ENCODE measurements around the gene AATK. TPM values are rescaled to one million over a fixed set of nuclear protein-coding genes. Genes with fewer than 3 reads are reported as not detected.

Gene AATK
- total and polyA plus RNA-seq, 3 experiments from 2014 or later = 0.29 to 0.55 TPM; not detected in 1

GRCh38 chr17:81095383-81095762 is 70.6 kb downstream of the AATK start:
- Mint-ChIP-seq H3K9me3 (peaks cover 0 to 2% (median 0%) of the 10 kb centered on the region in 5 donors), H3K36me3 (no peaks in the 10 kb centered on the region), H3K4me1 (peaks cover 27 to 62% (median 41%) of the 10 kb centered on the region in 3 donors), H3K4me3 (peak overlapping the region; percentile 30 to 88 (median 74)), H3K27ac (peak overlapping the region in 7 of 8 donors; percentile 79 to 98 (median 93)), H3K27me3 (peaks cover 0 to 3% of the 10 kb centered on the region in 2 donors)
- no peaks in the 10 kb centered on the region for H3K27me3 ChIP-seq (ENCODE audit: insufficient read depth, low read length, poor library complexity, severe bottlenecking)
- DNase-seq = peak in 4 of 5 donors; percentile 21 to 68 (median 32)
- peak overlapping the region; percentile 76 for H3K27ac ChIP-seq (ENCODE audit: low read depth, low read length)
- no peaks in the 10 kb centered on the region for H3K9me3 ChIP-seq (ENCODE audit: low read length)
- no peaks in the 10 kb centered on the region for H3K36me3 ChIP-seq (ENCODE audit: insufficient read depth, low read length)
- peak overlapping the region; percentile 43 for H3K4me3 ChIP-seq (ENCODE audit: low read length)
- ChIA-PET POLR2A (interaction anchor here (1.4 kb wide), 1 partner anchor 60 kb away, joined by 5 read pairs; no protein-coding TSS in a partner anchor), CTCF (interaction anchor here (1.0 to 2.5 kb wide), 4 partner anchors 59 to 77 kb away, joined by 3 to 11 read pairs (median 6); no protein-coding TSS in a partner anchor)
- H3K4me1 ChIP-seq (ENCODE audit: insufficient read depth, low read length) = peaks cover 51% of the 10 kb centered on the region

- H3K4me3 ChIP-seq (ENCODE audit: low read length) = peak overlapping the region; percentile 47
- peaks cover 0 to 2% of the 10 kb centered on the region in 2 donors for H3K27me3 Mint-ChIP-seq
- H3K4me1 ChIP-seq (ENCODE audit: insufficient read depth, low read length) = peaks cover 51% of the 10 kb centered on the region
Measured at GRCh38 chr17:81094509-81095382, 71.3 kb downstream of the AATK start.

GRCh38 chr17:81093619-81094508 is 72.2 kb downstream of the AATK start:
- no peaks in the 10 kb centered on the region for H3K9me3 ChIP-seq (ENCODE audit: low read length)
- Mint-ChIP-seq H3K4me1 (peaks cover 27 to 65% (median 41%) of the 10 kb centered on the region in 3 donors), H3K27me3 (peaks cover 0 to 2% of the 10 kb centered on the region in 2 donors), H3K36me3 (no peaks in the 10 kb centered on the region), H3K4me3 (peak overlapping the region in 4 of 7 donors; percentile 55 to 78 (median 74)), H3K27ac (peak overlapping the region; percentile 79 to 98 (median 92)), H3K9me3 (peaks cover 0 to 2% (median 0%) of the 10 kb centered on the region in 5 donors)
- ChIA-PET POLR2A (no interaction called here), CTCF (interaction anchor here (1.1 to 2.5 kb wide), 3 partner anchors 8 to 70 kb away, joined by 3 to 11 read pairs (median 8); no protein-coding TSS in a partner anchor)
- no peaks in the 10 kb centered on the region for H3K27me3 ChIP-seq (ENCODE audit: insufficient read depth, low read length, poor library complexity, severe bottlenecking)
- no peak for DNase-seq
- H3K4me3 ChIP-seq (ENCODE audit: low read length) = no peak overlapping the region
- peaks cover 51% of the 10 kb centered on the region for H3K4me1 ChIP-seq (ENCODE audit: insufficient read depth, low read length)
- peak overlapping the region; percentile 76 for H3K27ac ChIP-seq (ENCODE audit: low read depth, low read length)
- H3K36me3 ChIP-seq (ENCODE audit: insufficient read depth, low read length) = no peaks in the 10 kb centered on the region

More at GRCh38 chr17:81094509-81095382, 71.3 kb downstream of the AATK start:
- Mint-ChIP-seq H3K4me3 (peak overlapping the region; percentile 45 to 88 (median 74)), H3K9me3 (peaks cover 0 to 2% (median 0%) of the 10 kb centered on the region in 5 donors), H3K4me1 (peaks cover 27 to 65% (median 42%) of the 10 kb centered on the region in 3 donors), H3K36me3 (no peaks in the 10 kb centered on the region), H3K27ac (peak overlapping the region; percentile 79 to 98 (median 92))
- CTCF ChIA-PET = interaction anchor here (0.7 to 2.5 kb wide), 5 partner anchors 9 to 520 kb away, joined by 3 to 11 read pairs (median 4); no protein-coding TSS in a partner anchor
- Histone ChIP-seq H3K27me3 (ENCODE audit: insufficient read depth, low read length, poor library complexity, severe bottlenecking) (no peaks in the 10 kb centered on the region), H3K9me3 (ENCODE audit: low read length) (no peaks in the 10 kb centered on the region), H3K36me3 (ENCODE audit: insufficient read depth, low read length) (no peaks in the 10 kb centered on the region), H3K27ac (ENCODE audit: low read depth, low read length) (peak overlapping the region; percentile 76)
- DNase-seq = peak; percentile 75 to 96 (median 86)
- POLR2A ChIA-PET = interaction anchor here (1.4 kb wide), 1 partner anchor 59 kb away, joined by 5 read pairs; no protein-coding TSS in a partner anchor

GRCh38 chr17:81092518-81093095 is 73.4 kb downstream of the AATK start:
- H3K27me3 ChIP-seq (ENCODE audit: insufficient read depth, low read length, poor library complexity, severe bottlenecking) = no peaks in the 10 kb centered on the region
- Mint-ChIP-seq H3K27ac (peak overlapping the region in 4 of 8 donors; percentile 42 to 72 (median 58)), H3K36me3 (no peaks in the 10 kb centered on the region), H3K4me3 (no peak overlapping the region), H3K27me3 (peaks cover 0 to 2% of the 10 kb centered on the region in 2 donors), H3K4me1 (peaks cover 27 to 58% (median 43%) of the 10 kb centered on the region in 3 donors), H3K9me3 (peaks cover 0 to 2% (median 0%) of the 10 kb centered on the region in 5 donors)
- peaks cover 40% of the 10 kb centered on the region for H3K4me1 ChIP-seq (ENCODE audit: insufficient read depth, low read length)
- ChIA-PET POLR2A (no interaction called here), CTCF (interaction anchor here (1.0 to 2.0 kb wide), 3 partner anchors 69 to 389 kb away, joined by 3 to 5 read pairs (median 4); no protein-coding TSS in a partner anchor)
- DNase-seq = no peak
- H3K9me3 ChIP-seq (ENCODE audit: low read length) = no peaks in the 10 kb centered on the region
- H3K36me3 ChIP-seq (ENCODE audit: insufficient read depth, low read length) = no peaks in the 10 kb centered on the region
- H3K27ac ChIP-seq (ENCODE audit: low read depth, low read length) = no peak overlapping the region
- no peak overlapping the region for H3K4me3 ChIP-seq (ENCODE audit: low read length)

- no peaks in the 10 kb centered on the region for H3K36me3 ChIP-seq (ENCODE audit: insufficient read depth, low read length)
- H3K27ac Mint-ChIP-seq = peak overlapping the region in 3 of 8 donors; percentile 42 to 72 (median 67)
- DNase-seq = no peak
- no peaks in the 10 kb centered on the region for H3K9me3 ChIP-seq (ENCODE audit: low read length)
- no peak overlapping the region for H3K27ac ChIP-seq (ENCODE audit: low read depth, low read length)
- ChIA-PET POLR2A (no interaction called here), CTCF (interaction anchor here (1.0 to 2.0 kb wide), 3 partner anchors 68 to 390 kb away, joined by 3 to 5 read pairs (median 4); no protein-coding TSS in a partner anchor)
- H3K4me1 ChIP-seq (ENCODE audit: insufficient read depth, low read length) = peaks cover 34% of the 10 kb centered on the region
- no peaks in the 10 kb centered on the region for H3K27me3 ChIP-seq (ENCODE audit: insufficient read depth, low read length, poor library complexity, severe bottlenecking)
- peaks cover 0 to 2% (median 0%) of the 10 kb centered on the region in 5 donors for H3K9me3 Mint-ChIP-seq
- no peak overlapping the region for H3K4me3 Mint-ChIP-seq
- no peaks in the 10 kb centered on the region for H3K36me3 Mint-ChIP-seq
- peaks cover 26 to 51% (median 39%) of the 10 kb centered on the region in 3 donors for H3K4me1 Mint-ChIP-seq
- H3K27me3 Mint-ChIP-seq = peaks cover 0 to 2% of the 10 kb centered on the region in 2 donors
- H3K4me3 ChIP-seq (ENCODE audit: low read length) = no peak overlapping the region
Measured at GRCh38 chr17:81091774-81092517, 74.1 kb downstream of the AATK start.

GRCh38 chr17:81091154-81091553 is 74.9 kb downstream of the AATK start:
- peaks cover 19 to 43% (median 34%) of the 10 kb centered on the region in 3 donors for H3K4me1 Mint-ChIP-seq
- POLR2A ChIA-PET = no interaction called here
- DNase-seq = no peak
- Histone ChIP-seq H3K27ac (ENCODE audit: low read depth, low read length) (no peak overlapping the region), H3K9me3 (ENCODE audit: low read length) (no peaks in the 10 kb centered on the region), H3K36me3 (ENCODE audit: insufficient read depth, low read length) (no peaks in the 10 kb centered on the region), H3K4me3 (ENCODE audit: low read length) (no peak overlapping the region), H3K27me3 (ENCODE audit: insufficient read depth, low read length, poor library complexity, severe bottlenecking) (no peaks in the 10 kb centered on the region), H3K4me1 (ENCODE audit: insufficient read depth, low read length) (peaks cover 26% of the 10 kb centered on the region)
- no peak overlapping the region for H3K27ac Mint-ChIP-seq
- H3K27me3 Mint-ChIP-seq = peaks cover 0 to 2% of the 10 kb centered on the region in 2 donors
- peaks cover 0 to 1% (median 0%) of the 10 kb centered on the region in 3 donors for H3K36me3 Mint-ChIP-seq
- CTCF ChIA-PET = interaction anchor here (1.6 to 2.0 kb wide), 2 partner anchors 67 to 102 kb away, joined by 4 to 5 read pairs; no protein-coding TSS in a partner anchor
- no peak overlapping the region for H3K4me3 Mint-ChIP-seq
- H3K9me3 Mint-ChIP-seq = peaks cover 0 to 2% (median 0%) of the 10 kb centered on the region in 5 donors

Data from CD8-positive, alpha-beta memory T cell (primary cell).